NCI-H2081 (cell line): ENCODE measurements around the gene CCIN.
A peak's percentile ranks its signal among the peaks of the same experiment; 100 is the strongest.

ENCODE experiments used
- DNase-seq, 2 experiments: peaks; one replicate each; lab custom pipeline; 2025; lab: John Stamatoyannopoulos, UW

Gene CCIN

GRCh38 chr9:36191686-36192085 is 22.5 kb downstream of the CCIN start:
- DNase-seq = no peak

- no peak for DNase-seq
Measured at GRCh38 chr9:36192196-36192595, 23.0 kb downstream of the CCIN start.

GRCh38 chr9:36193023-36193422 is 23.8 kb downstream of the CCIN start:
- no peak for DNase-seq

GRCh38 chr9:36194326-36195000 is 25.3 kb downstream of the CCIN start:
- no peak for DNase-seq

- no peak for DNase-seq
Measured at GRCh38 chr9:36204906-36205547, 35.8 kb downstream of the CCIN start.

- DNase-seq = no peak
Measured at GRCh38 chr9:36207016-36207415, 37.8 kb downstream of the CCIN start.

GRCh38 chr9:36207546-36208012 is 38.4 kb downstream of the CCIN start:
- no peak for DNase-seq

GRCh38 chr9:36208521-36209253 is 39.5 kb downstream of the CCIN start:
- DNase-seq = no peak

GRCh38 chr9:36210722-36211121 is 41.5 kb downstream of the CCIN start:
- DNase-seq = no peak

GRCh38 chr9:36211510-36211909 is 42.3 kb downstream of the CCIN start:
- DNase-seq = no peak

GRCh38 chr9:36213387-36213786 is 44.2 kb downstream of the CCIN start:
- DNase-seq = no peak

GRCh38 chr9:36213989-36214388 is 44.8 kb downstream of the CCIN start:
- no peak for DNase-seq

GRCh38 chr9:36214571-36214970 is 45.4 kb downstream of the CCIN start:
- no peak for DNase-seq

- DNase-seq = no peak
Measured at GRCh38 chr9:36217256-36217968, 48.2 kb downstream of the CCIN start.

GRCh38 chr9:36218011-36218410 is 48.8 kb downstream of the CCIN start:
- peak; percentile 54 to 67 for DNase-seq

- no peak for DNase-seq
Measured at GRCh38 chr9:36218411-36218901, 49.3 kb downstream of the CCIN start.
